Stromal cell of bone marrow (primary cell): Measurements from ENCODE around the gene FGF21.
"Not testable (repeated sequence)": the region's sequence is repeated elsewhere in the genome, so short reads cannot be mapped to it uniquely, and the experiment has no call there.

Experiments
- DNase-seq: peaks from one replicate; pipeline ENCODE4 v3.0.0-alpha.2; 2012; ENCODE audit warnings: low read depth

Gene FGF21

GRCh38 chr19:48755084-48755641 is at the start of gene FGF21:
Gene FGF21, plus strand, starts transcription at chr19:48755524. Its CDS starts 713 bp downstream, at chr19:48756237.
- no peak for DNase-seq

GRCh38 chr19:48708471-48708870 is 46.9 kb upstream of the FGF21 start:
- no peak for DNase-seq

GRCh38 chr19:48711106-48711662 is 44.1 kb upstream of the FGF21 start:
- no peak for DNase-seq

GRCh38 chr19:48713041-48713863 is 42.1 kb upstream of the FGF21 start:
- DNase-seq, result no peak

- DNase-seq, result peak; percentile 99
These were observed 41.2 kb upstream of the FGF21 start for GRCh38 chr19:48713864-48714755.

- no peak for DNase-seq
These were observed 40.3 kb upstream of the FGF21 start for GRCh38 chr19:48714759-48715675.

GRCh38 chr19:48715681-48716171 is 39.6 kb upstream of the FGF21 start:
- DNase-seq, result no peak

GRCh38 chr19:48716562-48717291 is 38.6 kb upstream of the FGF21 start:
- peak; percentile 32 for DNase-seq

- DNase-seq, result not testable (repeated sequence)
These were observed 37.2 kb upstream of the FGF21 start for GRCh38 chr19:48718106-48718505.

- DNase-seq, result no peak
These were observed 36.6 kb upstream of the FGF21 start for GRCh38 chr19:48718711-48719231.

GRCh38 chr19:48719263-48720171 is 35.8 kb upstream of the FGF21 start, which contains the start of gene MAMSTR:
Gene MAMSTR, minus strand, starts transcription at chr19:48719725. Its CDS starts 694 bp downstream, at chr19:48719031.
- no peak for DNase-seq

GRCh38 chr19:48720251-48720612 is 35.1 kb upstream of the FGF21 start:
- DNase-seq, result no peak

GRCh38 chr19:48720613-48721296 is 34.6 kb upstream of the FGF21 start:
- DNase-seq, result peak; percentile 100

- DNase-seq, result no peak
These were observed 33.1 kb upstream of the FGF21 start for GRCh38 chr19:48722196-48722708.

- peak; percentile 86 for DNase-seq
These were observed 30.2 kb upstream of the FGF21 start for GRCh38 chr19:48724796-48725753.

GRCh38 chr19:48726556-48726955 is 28.8 kb upstream of the FGF21 start:
- DNase-seq, result no peak
